ENCODE data around the gene CUBN. TPM values are rescaled to one million over a fixed set of nuclear protein-coding genes. Genes with fewer than 3 reads are reported as not detected.

Gene CUBN
- total and polyA plus RNA-seq, 2 of the 13 experiments (the other 11 are each of a cell fraction or from before 2014, with no cell fraction given) = 0.27 to 0.32 TPM

- BruUV-seq (replicated peaks) = no TSS peak
- H3K4me3 ChIP-seq (replicated peaks in 1 of 3; ENCODE audit: insufficient read depth in 1 of 3, low read depth in 2 of 3, low read length in 3 of 3) = no peak overlapping the region
- no peaks in the 10 kb centered on the region for H3K79me2 ChIP-seq (ENCODE audit: insufficient read depth, low read length)
- peaks cover 22% of the 10 kb centered on the region for H3K4me1 ChIP-seq (ENCODE audit: insufficient read depth, low read length)
- DNase-seq (ENCODE audit: low spot score) (no peak), FAIRE-seq (no peak), ATAC-seq (no peak)
- H2AFZ ChIP-seq (ENCODE audit: low read length) = no peak overlapping the region
- H3K9me3 ChIP-seq (ENCODE audit: low read length) = no peaks in the 10 kb centered on the region
- H3K27me3 ChIP-seq (ENCODE audit: control insufficient read depth in 1 of 2, insufficient read depth in 2 of 2, low read length in 2 of 2) = no peaks in the 10 kb centered on the region
- no peak overlapping the region for H3K27ac ChIP-seq (ENCODE audit: extremely low read length, insufficient read depth, low read length)
- ChIA-PET POLR2A (no interaction called here), CTCF (ENCODE audit: low intra/inter-chr PET ratio, low total read pairs) (no interaction called here)
- no peak overlapping the region for H3K9ac ChIP-seq (ENCODE audit: insufficient read depth, low read depth, low read length)
- in situ Hi-C loops (cut with HindIII; ENCODE audit: extremely low pct_ligation_motif_present, low pct_unique_long_range_greater_than_20kb) = no loop called here
- no peak overlapping the region for H3K4me2 ChIP-seq (ENCODE audit: low read depth, low read length)
- H3K36me3 ChIP-seq (replicated peaks in 1 of 2; ENCODE audit: control insufficient read depth in 1 of 2, insufficient read depth in 2 of 2, low read length in 2 of 2) = no peaks in the 10 kb centered on the region
- 11% methylated on average over 5 of the region's 5 CpGs for WGBS (ENCODE audit: low lambda C conversion rate)
- TF ChIP-seq GLMP (CRISPR knock-in tag; IDR thresholded peaks at IDR 0.05; ENCODE audit: borderline replicate concordance) = no peak
- no peak for TF ChIP-seq ZNF530 (CRISPR knock-in tag; IDR thresholded peaks at IDR 0.05; ENCODE audit: low read depth)
- TF ChIP-seq THAP7 (CRISPR knock-in tag; IDR thresholded peaks at IDR 0.05) = no peak
- TF ChIP-seq ZSCAN29 (CRISPR knock-in tag; conservative IDR thresholded peaks at IDR 0.05) = no peak
- no peak for TF ChIP-seq NFYB (CRISPR knock-in tag; IDR thresholded peaks at IDR 0.05)
- no peak for TF ChIP-seq ATAD3A (CRISPR knock-in tag; IDR thresholded peaks at IDR 0.05)
- no peak for TF ChIP-seq DDIT3 (CRISPR knock-in tag; IDR thresholded peaks at IDR 0.05)
- TF ChIP-seq NFKBIZ (CRISPR knock-in tag; IDR thresholded peaks at IDR 0.05) = no peak
- TF ChIP-seq MED8 (CRISPR knock-in tag; IDR thresholded peaks at IDR 0.05; ENCODE audit: insufficient replicate concordance) = no peak
- TF ChIP-seq TOPORS (CRISPR knock-in tag; IDR thresholded peaks at IDR 0.05) = no peak
- no peak for TF ChIP-seq CREB3 (CRISPR knock-in tag; IDR thresholded peaks at IDR 0.05)
- no peak for TF ChIP-seq EP300 (IDR thresholded peaks at IDR 0.05; ENCODE audit: low read depth in 2 of 2, low read length in 2 of 2)
- no peak for TF ChIP-seq EP300 (CRISPR knock-in tag; IDR thresholded peaks at IDR 0.05; ENCODE audit: borderline replicate concordance)
- TF ChIP-seq NRL (CRISPR knock-in tag; IDR thresholded peaks at IDR 0.05; ENCODE audit: borderline replicate concordance) = no peak
- no peak for TF ChIP-seq ARID2 (CRISPR knock-in tag; IDR thresholded peaks at IDR 0.05; ENCODE audit: borderline replicate concordance)
- no peak for TF ChIP-seq YEATS2 (CRISPR knock-in tag; IDR thresholded peaks at IDR 0.05; ENCODE audit: borderline replicate concordance)
- TF ChIP-seq PREB (CRISPR knock-in tag; IDR thresholded peaks at IDR 0.05) = no peak
- no peak for TF ChIP-seq TCF7L2 (IDR thresholded peaks at IDR 0.05; ENCODE audit: low read depth, low read length)
- TF ChIP-seq KDM5B (CRISPR knock-in tag; IDR thresholded peaks at IDR 0.05; ENCODE audit: borderline replicate concordance) = no peak
- TF ChIP-seq TFAP4 (IDR thresholded peaks at IDR 0.05; ENCODE audit: borderline replicate concordance, low read depth) = no peak
- H4K20me1 ChIP-seq (ENCODE audit: insufficient read depth, low read length) = no peaks in the 10 kb centered on the region
- intact Hi-C loops (cut with micrococcal nuclease; ENCODE audit: unreplicated experiment) = no loop called here
These were observed 13.9 kb downstream of the CUBN start for GRCh38 chr10:17115683-17116082.
